Central memory CD8-positive, alpha-beta T cell (primary cell): ENCODE results near the gene OR2A7.
"Not testable (repeated sequence)": the region's sequence is repeated elsewhere in the genome, so short reads cannot be mapped to it uniquely, and the experiment has no call there.

ENCODE experiments used
- ATAC-seq: fragments of 150-1000 bp; cut with Tn5 transposase; replicated peaks from 2 replicates; pipeline ENCODE4 v1.10.0; 2022; ENCODE audit warnings: mild to moderate bottlenecking, moderate FRiP score, moderate number of reproducible peaks; ENCODE audit not compliant: poor library complexity, severe bottlenecking; ENCODE audit errors: extremely low read depth
- DNase-seq, 2 donors: peaks; one replicate each; pipeline ENCODE4 v3.0.0; 2021; ENCODE audit warnings: low spot score in 2 of 2
- H3K27ac Mint-ChIP-seq: one replicate; pipeline ENCODE4 v1.8.0; 2022; ENCODE audit warnings: low read depth, mild to moderate bottlenecking, moderate library complexity, mixed read lengths
- H3K27me3 Mint-ChIP-seq: one replicate; pipeline ENCODE4 v1.8.0; 2022; ENCODE audit warnings: mixed read lengths
- H3K36me3 Mint-ChIP-seq: one replicate; pipeline ENCODE4 v1.8.0; 2022; ENCODE audit warnings: mild to moderate bottlenecking, moderate library complexity, mixed read lengths; ENCODE audit not compliant: insufficient read depth
- H3K4me1 Mint-ChIP-seq: one replicate; pipeline ENCODE4 v1.8.0; 2022; ENCODE audit warnings: mixed read lengths
- H3K4me3 Mint-ChIP-seq: one replicate; pipeline ENCODE4 v1.8.0; 2022; ENCODE audit warnings: mild to moderate bottlenecking, moderate library complexity, mixed read lengths
- H3K9me3 Mint-ChIP-seq: one replicate; pipeline ENCODE4 v1.8.0; 2022; ENCODE audit warnings: mixed read lengths

The OR2A7 gene

GRCh38 chr7:144239365-144239764 lies 25.2 kb downstream of the OR2A7 start, which contains the start of gene OR2A42:
TSS of gene OR2A42 (minus strand) at chr7:144239605. CDS start at chr7:144232843, 6,762 bp downstream.
- not testable (repeated sequence) for H3K27me3 Mint-ChIP-seq, H3K9me3 Mint-ChIP-seq, H3K4me3 Mint-ChIP-seq, H3K4me1 Mint-ChIP-seq, H3K36me3 Mint-ChIP-seq, DNase-seq, H3K27ac Mint-ChIP-seq, ATAC-seq

- not testable (repeated sequence) for H3K4me3 Mint-ChIP-seq, H3K27ac Mint-ChIP-seq, ATAC-seq, DNase-seq, H3K27me3 Mint-ChIP-seq, H3K36me3 Mint-ChIP-seq, H3K4me1 Mint-ChIP-seq, H3K9me3 Mint-ChIP-seq
Observed at GRCh38 chr7:144238530-144239082, 26.0 kb downstream of the OR2A7 start.

DNA sequence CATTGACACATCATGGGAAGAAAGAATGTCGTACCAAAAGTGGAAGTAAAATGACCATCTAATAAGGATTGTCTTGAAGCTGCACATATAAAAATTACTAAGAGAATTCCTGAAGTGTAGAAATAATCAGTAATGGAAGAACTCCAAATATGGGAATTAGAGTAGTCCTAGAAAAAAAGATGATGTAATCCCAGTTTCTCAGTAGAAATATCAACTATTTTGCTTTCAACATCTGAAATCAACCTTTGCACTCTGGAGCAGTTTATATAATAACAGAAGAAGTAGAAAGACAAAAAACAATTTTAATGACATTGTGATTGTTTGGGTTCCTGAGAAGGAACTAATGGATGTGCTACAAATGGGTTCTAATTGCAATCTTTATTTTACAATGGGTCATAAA lies 31.6 kb downstream of the OR2A7 start:
- not testable (repeated sequence) for ATAC-seq, H3K27me3 Mint-ChIP-seq, H3K27ac Mint-ChIP-seq, H3K36me3 Mint-ChIP-seq, DNase-seq, H3K4me3 Mint-ChIP-seq, H3K9me3 Mint-ChIP-seq, H3K4me1 Mint-ChIP-seq

DNA sequence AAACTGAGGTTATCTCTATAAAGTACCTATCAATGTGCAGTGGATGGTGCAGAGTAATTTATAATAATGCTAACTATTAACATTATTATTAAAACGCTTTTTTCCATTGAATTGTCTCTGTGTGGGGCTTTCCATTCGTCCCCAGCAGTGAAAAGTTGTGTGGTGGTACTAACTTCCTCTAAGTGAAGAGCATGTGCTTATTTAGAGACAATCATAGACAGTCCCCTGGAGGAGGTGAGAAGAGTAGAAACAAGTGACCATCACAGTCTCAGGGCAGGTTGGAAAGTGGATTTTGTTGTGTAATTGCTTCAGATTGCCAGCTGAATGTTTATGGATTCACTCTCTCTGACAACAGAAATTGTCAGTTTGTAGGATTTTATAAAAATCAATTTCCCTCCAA lies 33.6 kb downstream of the OR2A7 start:
- ATAC-seq, H3K4me1 Mint-ChIP-seq, H3K27ac Mint-ChIP-seq, H3K27me3 Mint-ChIP-seq, H3K9me3 Mint-ChIP-seq, H3K4me3 Mint-ChIP-seq, DNase-seq, H3K36me3 Mint-ChIP-seq: not testable (repeated sequence)

GRCh38 chr7:144228810-144229209 lies 35.8 kb downstream of the OR2A7 start:
- H3K27ac Mint-ChIP-seq, H3K36me3 Mint-ChIP-seq, H3K4me3 Mint-ChIP-seq, H3K9me3 Mint-ChIP-seq, ATAC-seq, DNase-seq, H3K4me1 Mint-ChIP-seq, H3K27me3 Mint-ChIP-seq: not testable (repeated sequence)

- not testable (repeated sequence) for H3K27me3 Mint-ChIP-seq, H3K27ac Mint-ChIP-seq, H3K4me3 Mint-ChIP-seq, H3K36me3 Mint-ChIP-seq, ATAC-seq, H3K4me1 Mint-ChIP-seq, DNase-seq, H3K9me3 Mint-ChIP-seq
Observed at GRCh38 chr7:144226866-144227265, 37.7 kb downstream of the OR2A7 start.

DNA sequence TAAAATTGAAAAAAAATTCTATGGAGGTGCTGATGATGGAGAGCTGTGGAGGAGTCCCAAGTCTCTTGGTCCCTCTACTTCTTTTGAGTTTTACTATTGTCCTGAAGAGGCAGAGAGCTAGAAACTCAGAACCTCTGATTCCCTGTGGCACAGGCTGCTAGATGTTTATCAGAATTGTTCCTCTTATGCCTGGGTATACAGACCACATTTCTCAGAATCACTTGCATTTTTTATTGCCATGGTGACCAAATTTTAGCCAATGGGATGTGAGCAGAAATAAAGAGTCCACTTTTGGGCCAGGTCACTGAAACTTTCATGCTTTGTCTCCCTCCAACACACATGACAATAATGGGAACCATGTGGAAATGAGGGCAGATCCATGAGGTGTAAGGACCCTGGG lies 40.9 kb downstream of the OR2A7 start:
- H3K27me3 Mint-ChIP-seq, H3K4me1 Mint-ChIP-seq, H3K9me3 Mint-ChIP-seq, DNase-seq, H3K27ac Mint-ChIP-seq, H3K4me3 Mint-ChIP-seq, H3K36me3 Mint-ChIP-seq, ATAC-seq: not testable (repeated sequence)

DNA sequence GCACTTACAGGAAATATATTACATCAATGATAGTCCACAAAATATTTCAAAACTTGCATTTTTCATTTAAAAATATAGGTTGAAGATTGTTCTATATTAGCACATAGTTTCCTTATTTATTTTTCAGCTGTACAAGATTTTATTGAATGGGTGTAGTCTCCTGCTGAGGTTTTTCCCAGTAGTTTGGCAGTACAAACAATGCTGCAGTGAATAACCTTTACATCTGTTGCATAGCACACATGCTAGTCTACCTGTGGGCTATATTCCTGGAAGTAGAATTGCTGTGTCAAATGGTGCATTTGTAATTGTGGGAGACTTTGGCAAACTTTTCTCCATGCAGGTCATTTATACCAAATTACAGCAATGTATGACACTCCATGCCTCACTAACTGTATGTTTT lies 44.1 kb downstream of the OR2A7 start:
- H3K27me3 Mint-ChIP-seq, H3K36me3 Mint-ChIP-seq: not testable (repeated sequence)

DNA sequence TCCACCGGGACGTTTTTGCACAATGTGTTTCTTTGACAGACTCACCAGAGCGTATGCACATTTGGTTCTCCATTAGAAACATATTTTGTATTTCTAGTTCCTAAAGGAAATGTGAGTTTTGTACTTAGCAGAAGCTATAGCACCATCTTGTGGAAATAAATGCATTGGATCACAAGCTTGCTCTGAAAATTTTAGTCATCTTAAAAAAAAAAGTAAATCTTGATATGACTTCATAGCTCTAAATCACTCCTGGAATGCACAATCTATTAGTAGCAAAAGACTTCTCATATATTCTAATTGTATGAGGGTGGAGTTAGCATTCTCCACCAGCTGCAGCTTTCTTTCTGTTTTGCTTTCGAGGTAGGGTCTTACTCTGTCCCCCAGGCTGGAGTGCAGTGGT lies 45.4 kb downstream of the OR2A7 start:
- not testable (repeated sequence) for H3K4me3 Mint-ChIP-seq, H3K36me3 Mint-ChIP-seq, ATAC-seq, DNase-seq, H3K4me1 Mint-ChIP-seq, H3K9me3 Mint-ChIP-seq, H3K27ac Mint-ChIP-seq, H3K27me3 Mint-ChIP-seq

More for the DNA sequence above, 44.1 kb downstream of the OR2A7 start:
- not testable (repeated sequence) for H3K4me3 Mint-ChIP-seq, DNase-seq, H3K4me1 Mint-ChIP-seq, H3K27ac Mint-ChIP-seq, H3K9me3 Mint-ChIP-seq, ATAC-seq

DNA sequence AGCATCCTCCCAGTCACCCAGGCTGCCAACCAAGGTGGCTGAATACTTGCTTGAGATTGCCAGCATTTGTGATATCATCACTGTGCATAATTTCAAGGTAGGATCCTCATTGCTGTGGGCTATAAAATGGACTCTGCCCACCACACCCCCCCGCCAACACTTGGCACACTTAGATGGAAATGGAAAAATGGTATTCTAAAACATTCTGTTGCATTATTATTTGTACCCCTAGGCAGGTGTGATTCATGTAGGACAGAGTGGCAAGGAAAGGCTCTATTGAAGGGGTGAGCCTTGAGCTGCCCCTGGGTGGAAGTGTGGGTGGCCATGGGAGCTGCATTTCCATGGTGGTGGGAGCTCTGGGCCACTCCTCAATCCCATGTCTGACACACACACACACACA lies 46.0 kb downstream of the OR2A7 start:
- not testable (repeated sequence) for H3K27me3 Mint-ChIP-seq, H3K4me3 Mint-ChIP-seq, ATAC-seq, H3K27ac Mint-ChIP-seq, H3K36me3 Mint-ChIP-seq, DNase-seq, H3K4me1 Mint-ChIP-seq, H3K9me3 Mint-ChIP-seq

DNA sequence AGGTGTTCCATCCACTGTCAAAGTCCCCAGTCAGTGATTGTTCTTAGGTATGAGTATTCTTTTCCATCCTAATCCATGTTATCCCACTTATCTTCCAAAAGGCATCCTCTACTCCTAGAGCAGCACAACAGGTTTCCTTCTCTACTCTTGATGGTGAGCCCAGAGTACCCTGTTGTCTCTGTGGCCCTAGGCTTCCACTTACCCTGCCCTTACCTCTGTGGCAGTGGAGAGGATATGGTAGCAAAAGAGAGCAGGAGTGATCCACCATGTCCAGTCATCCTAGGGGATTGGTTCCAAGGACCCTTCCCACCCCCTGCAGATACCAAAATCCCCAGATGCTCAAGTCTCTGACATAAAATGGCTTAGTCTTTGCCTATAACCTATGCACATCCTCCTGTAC lies 47.4 kb downstream of the OR2A7 start:
- not testable (repeated sequence) for H3K27me3 Mint-ChIP-seq, H3K4me1 Mint-ChIP-seq, DNase-seq, H3K36me3 Mint-ChIP-seq, H3K4me3 Mint-ChIP-seq, H3K27ac Mint-ChIP-seq, ATAC-seq, H3K9me3 Mint-ChIP-seq
